A549 (cell line): ENCODE results near the gene OTOP3. TPM values are rescaled to one million over a fixed set of nuclear protein-coding genes. Genes with fewer than 3 reads are reported as not detected.
A peak's percentile ranks its signal among the peaks of the same experiment; 100 is the strongest.

Source experiments
- ATAC-seq, 2 experiments: fragments of 200-7000 bp in 1 of 2; fragments of >200 bp in 1 of 2; cut with Nextera tagmentation in 1 of 2; cut with Tn5 transposase in 1 of 2; 3 replicates each; pipeline versions ENCODE4 v1.8.0 to v1.9.1; 2018 to 2020; ENCODE audit warnings: mild to moderate bottlenecking in 1 of 2, moderate library complexity in 1 of 2
- CTCF ChIA-PET: fragments of 300-600 bp; sonication (Branson Sonifier 250); formaldehyde crosslinking; extraction: SDS; loops from one replicate; lab custom pipeline; 2021; ENCODE audit warnings: antibody characterized with exemption, inconsistent platforms; lab: Yijun Ruan, JAX
- POLR2A ChIA-PET: fragments of 350-600 bp; formaldehyde crosslinking; extraction: SDS; loops from one replicate; lab custom pipeline; 2021; ENCODE audit warnings: antibody characterized with exemption, inconsistent platforms; lab: Yijun Ruan, JAX
- DNase-seq, 2 experiments: peaks; one replicate each; pipeline versions ENCODE4 v3.0.0 to v3.0.0-alpha.2; 2011 to 2016; ENCODE audit warnings: low read depth in 1 of 2, low spot score in 1 of 2
- FAIRE-seq: peaks from 2 replicates; lab custom pipeline; 2011; peaks lifted over from hg19 to GRCh38; lab: Jason Lieb, UNC
- H3K27ac ChIP-seq, 2 experiments: fragments of >200 bp; sonication (Bioruptor Twin); formaldehyde crosslinking; 3 replicates each; pipeline ENCODE4 v1.5.1; 2016 to 2017
- H3K4me1 ChIP-seq: fragments of >200 bp; sonication (Bioruptor Twin); formaldehyde crosslinking; 3 replicates; pipeline ENCODE4 v1.6.1; 2016
- H3K4me2 ChIP-seq: fragments of >200 bp; sonication (Bioruptor Twin); formaldehyde crosslinking; 3 replicates; pipeline ENCODE4 v1.6.1; 2016
- H3K4me3 ChIP-seq: fragments of >200 bp; sonication (Bioruptor Twin); formaldehyde crosslinking; 3 replicates; pipeline ENCODE4 v1.5.1; 2016
- H3K9me3 ChIP-seq: fragments of >200 bp; sonication (Bioruptor Twin); formaldehyde crosslinking; 3 replicates; pipeline ENCODE4 v1.6.1; 2016
- BHLHE40 ChIP-seq: IDR thresholded peaks from 2 replicates; pipeline ENCODE4 v1.6.1; 2012; ENCODE audit warnings: low read depth, low read length, inconsistent platforms
- ELK1 ChIP-seq: fragments of 150-350 bp; IDR thresholded peaks from 2 replicates; pipeline ENCODE4 v1.6.1; 2014; ENCODE audit warnings: low read depth, mild to moderate bottlenecking, low read length
- FOXS1 ChIP-seq: fragments of 250-450 bp; sonication (Bioruptor Pico); IDR thresholded peaks from 2 replicates; pipeline ENCODE4 v1.5.0; 2020; ENCODE audit warnings: mild to moderate bottlenecking, moderate library complexity
- HDAC2 ChIP-seq: fragments of 200-600 bp; sonication (generic); IDR thresholded peaks from 2 replicates; pipeline ENCODE4 v1.6.1; 2016
- HOXA7 ChIP-seq: fragments of 250-450 bp; sonication (Bioruptor Pico); IDR thresholded peaks from 2 replicates; pipeline ENCODE4 v1.5.0; 2020; ENCODE audit warnings: mild to moderate bottlenecking, moderate library complexity
- HOXB13 ChIP-seq: fragments of 250-450 bp; sonication (Bioruptor Pico); IDR thresholded peaks from 2 replicates; pipeline ENCODE4 v1.5.0; 2020; ENCODE audit warnings: low read depth, mild to moderate bottlenecking, moderate library complexity
- JUN ChIP-seq, 2 experiments: fragments of >200 bp; sonication (Bioruptor Twin); formaldehyde crosslinking; IDR thresholded peaks; 2 replicates in 1 of 2; 3 replicates in 1 of 2; pipeline ENCODE4 v1.6.1; 2016 to 2017
- JUNB ChIP-seq: fragments of >200 bp; sonication (Bioruptor Twin); formaldehyde crosslinking; IDR thresholded peaks from 2 replicates; pipeline ENCODE4 v1.6.1; 2016
- MAFK ChIP-seq: fragments of 450-650 bp; IDR thresholded peaks from 2 replicates; pipeline ENCODE4 v1.6.1; 2014; ENCODE audit not compliant: partially characterized antibody
- MAZ ChIP-seq: fragments of 150-350 bp; IDR thresholded peaks from 2 replicates; pipeline ENCODE4 v1.6.1; 2014; ENCODE audit warnings: antibody characterized with exemption, low read depth, low read length, borderline replicate concordance
- NFE2L2 ChIP-seq: fragments of 150-350 bp; conservative IDR thresholded peaks from 2 replicates; pipeline ENCODE4 v1.6.1; 2014; ENCODE audit warnings: low read length
- RCOR1 ChIP-seq: fragments of 150-350 bp; IDR thresholded peaks from 2 replicates; pipeline ENCODE4 v1.6.1; 2014; ENCODE audit warnings: antibody characterized with exemption, low read length, low read depth
- SREBF2 ChIP-seq: fragments of 450-650 bp; IDR thresholded peaks from 2 replicates; pipeline ENCODE4 v1.6.1; 2014; ENCODE audit warnings: mild to moderate bottlenecking, moderate library complexity
- TFCP2L1 ChIP-seq: fragments of 250-450 bp; sonication (Bioruptor Pico); IDR thresholded peaks from 2 replicates; pipeline ENCODE4 v1.5.0; 2021; ENCODE audit warnings: mild to moderate bottlenecking
- USF2 ChIP-seq: fragments of 450-650 bp; IDR thresholded peaks from 2 replicates; pipeline ENCODE4 v1.6.1; 2014; ENCODE audit warnings: antibody characterized with exemption
- ZFP36 ChIP-seq: fragments of 450-650 bp; IDR thresholded peaks from 2 replicates; pipeline ENCODE4 v1.6.1; 2014; ENCODE audit warnings: borderline replicate concordance; ENCODE audit not compliant: partially characterized antibody
- WGBS: methylation state at CpG from one replicate; pipeline ENCODE4 v1.1.6; 2017; ENCODE audit errors: missing lambda C conversion rate; 5-methylcytosine and 5-hydroxymethylcytosine counted together
- polyA minus RNA-seq: library from RNA; depleted of rRNA, polyadenylated mRNA; stranded (reverse); fragments of >200 nt; gene quantifications from 2 replicates; pipeline ENCODE4 v1.2.3, GENCODE V29; 2011; rRNA and poly(A)+ RNA removed
- polyA plus RNA-seq, 4 experiments: library from polyadenylated mRNA; depleted of rRNA in 3 of 4; stranded (reverse); fragments of >200 nt; fragmentation: RNase III in 1 of 4; extraction: RNeasy Plus Mini Kit Qiagen cat#74134 plus additional on column Dnase treatment in 1 of 4; gene quantifications; 2 replicates in 3 of 4; 3 replicates in 1 of 4; pipeline ENCODE4 v1.2.3, GENCODE V29; 2011 to 2017
- TF ChIP-seq, protein P1 (sequence below): IDR thresholded peaks from 2 replicates; pipeline ENCODE4 v1.6.1; 2012; ENCODE audit warnings: low read depth, borderline replicate concordance
- TF ChIP-seq, protein P2 (sequence below): fragments of >200 bp; sonication (Bioruptor Twin); formaldehyde crosslinking; IDR thresholded peaks from 2 replicates; pipeline ENCODE4 v1.6.1; 2016
- TF ChIP-seq, protein P3 (sequence below): IDR thresholded peaks from 2 replicates; pipeline ENCODE4 v1.6.1; 2012

OTOP3 gene, protein sequence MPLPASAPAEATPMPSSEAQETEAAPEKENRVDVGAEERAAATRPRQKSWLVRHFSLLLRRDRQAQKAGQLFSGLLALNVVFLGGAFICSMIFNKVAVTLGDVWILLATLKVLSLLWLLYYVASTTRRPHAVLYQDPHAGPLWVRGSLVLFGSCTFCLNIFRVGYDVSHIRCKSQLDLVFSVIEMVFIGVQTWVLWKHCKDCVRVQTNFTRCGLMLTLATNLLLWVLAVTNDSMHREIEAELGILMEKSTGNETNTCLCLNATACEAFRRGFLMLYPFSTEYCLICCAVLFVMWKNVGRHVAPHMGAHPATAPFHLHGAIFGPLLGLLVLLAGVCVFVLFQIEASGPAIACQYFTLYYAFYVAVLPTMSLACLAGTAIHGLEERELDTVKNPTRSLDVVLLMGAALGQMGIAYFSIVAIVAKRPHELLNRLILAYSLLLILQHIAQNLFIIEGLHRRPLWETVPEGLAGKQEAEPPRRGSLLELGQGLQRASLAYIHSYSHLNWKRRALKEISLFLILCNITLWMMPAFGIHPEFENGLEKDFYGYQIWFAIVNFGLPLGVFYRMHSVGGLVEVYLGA
- not detected in 2 replicates for polyA plus RNA-seq (2011; rRNA removed)
- polyA plus RNA-seq (2012; cell fraction: cytosol; rRNA removed): 0.01 TPM in 1 of 2 replicates, not detected in the other
- polyA plus RNA-seq (2012; cell fraction: nucleus; rRNA removed): 0.01 TPM in 1 of 2 replicates, not detected in the other
- polyA plus RNA-seq (2017; fragmentation: RNase III; extraction: RNeasy Plus Mini Kit Qiagen cat#74134 plus additional on column Dnase treatment): not detected in 3 replicates
- not detected in 2 replicates for polyA minus RNA-seq

DNA sequence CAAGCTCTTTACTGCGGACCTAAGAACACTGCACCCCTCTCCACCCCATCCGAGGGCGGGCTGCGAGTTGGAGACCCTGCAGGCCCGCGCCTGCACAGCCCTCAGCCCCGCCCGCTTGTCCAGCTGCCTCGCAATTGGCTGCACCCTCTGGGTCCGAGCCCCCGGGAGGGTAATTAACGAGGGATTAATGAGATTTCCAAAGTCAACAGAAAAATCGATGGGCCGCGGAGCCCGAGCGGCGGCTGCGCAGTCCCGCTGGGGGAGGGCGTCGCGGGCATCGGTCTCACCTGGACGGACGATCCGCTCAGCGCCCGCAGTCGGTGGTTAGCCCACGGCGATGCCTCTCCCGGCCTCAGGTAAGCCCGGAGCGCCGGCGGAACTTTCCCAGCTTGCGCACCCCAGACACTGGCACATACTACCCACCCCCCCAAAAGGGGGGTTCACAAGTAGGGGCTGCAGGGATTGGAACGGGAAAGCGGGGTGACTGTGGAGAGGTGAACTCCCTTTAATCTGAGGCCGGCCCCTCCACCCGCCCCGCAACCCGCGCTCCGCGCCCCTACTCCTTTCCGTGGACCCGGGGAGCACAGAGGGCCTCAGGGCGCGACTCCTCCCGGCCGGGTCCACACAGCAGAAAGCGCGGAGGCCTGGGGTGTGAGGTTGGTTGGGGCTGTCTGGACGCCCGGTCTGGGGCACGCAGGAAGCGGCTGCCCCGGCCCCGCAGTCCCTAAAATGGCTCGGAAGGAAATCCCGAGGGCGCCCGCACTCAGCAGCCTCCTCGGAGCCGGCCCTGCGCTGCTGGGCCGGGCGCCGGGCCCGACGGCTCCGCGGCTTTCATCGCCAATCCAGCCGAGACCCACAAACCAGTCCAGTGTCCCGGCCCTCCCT is at the start of gene OTOP3:
OTOP3 (plus strand) TSS at position 314 of the 885 bp plus-strand sequence; CDS start at position 338, 24 bp downstream.
- TF ChIP-seq NFE2L2: no peak
- DNase-seq (no peak), ATAC-seq (no peak), FAIRE-seq (no peak)
- Histone ChIP-seq H3K27ac (no peak within 1 kb of the TSS), H3K9me3 (no peaks in the 10 kb centered on the region), H3K4me3 (no peak within 1 kb of the TSS), H3K4me2 (no peak within 1 kb of the TSS), H3K4me1 (peaks cover 7% of the 10 kb centered on the region; the same call in 2 of the 3 replicates)
- POLR2A ChIA-PET: interaction anchor here (1.2 kb wide), 1 partner anchor 9 kb away, joined by 3 read pairs; no protein-coding TSS in a partner anchor
- 76% methylated on average over 69 of the region's 78 CpGs for WGBS
- CTCF ChIA-PET: interaction anchor here (1.5 to 42.3 kb wide), 4 partner anchors 3 to 77 kb away, joined by 4 to 1448 read pairs (median 768); partner anchors contain the start of genes HID1, MRPL58, OTOP2 and OTOP3

DNA sequence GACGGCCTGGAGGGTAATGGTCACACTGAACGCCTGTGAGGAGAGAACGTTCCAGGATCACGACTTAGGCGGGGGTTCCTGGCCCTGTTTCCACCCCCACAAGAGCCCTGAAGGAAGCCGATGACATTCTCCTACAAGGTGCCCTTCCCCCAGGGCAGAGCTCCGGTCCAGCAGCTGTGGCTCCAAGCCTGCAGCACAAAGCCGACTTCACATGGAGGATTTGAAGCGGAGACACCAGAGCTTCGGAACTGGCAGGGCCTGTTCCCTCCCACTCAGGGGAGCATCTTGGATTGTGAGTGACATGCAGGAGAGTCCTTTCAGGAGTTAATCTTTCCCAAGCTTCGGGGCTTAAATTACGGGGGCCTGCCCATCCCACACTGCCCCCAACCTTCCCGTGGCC is 47.2 kb upstream of the OTOP3 start:
- DNase-seq: no peak
- ATAC-seq: no peak
- POLR2A ChIA-PET: interaction anchor here (0.6 to 3.3 kb wide), 2 partner anchors 15 to 583 kb away, joined by 9 to 20 read pairs; partner anchors contain the start of gene FDXR
- FAIRE-seq: no peak
- CTCF ChIA-PET: interaction anchor here (0.8 to 2.4 kb wide), 8 partner anchors 15 to 144 kb away, joined by 3 to 13 read pairs (median 4); no protein-coding TSS in a partner anchor
- H3K9me3 ChIP-seq: no peaks in the 10 kb centered on the region
- 62% methylated on average over 13 of the region's 13 CpGs for WGBS
- no peak overlapping the region for H3K27ac ChIP-seq
- no peak for TF ChIP-seq HDAC2
- TF ChIP-seq, protein P1, sequence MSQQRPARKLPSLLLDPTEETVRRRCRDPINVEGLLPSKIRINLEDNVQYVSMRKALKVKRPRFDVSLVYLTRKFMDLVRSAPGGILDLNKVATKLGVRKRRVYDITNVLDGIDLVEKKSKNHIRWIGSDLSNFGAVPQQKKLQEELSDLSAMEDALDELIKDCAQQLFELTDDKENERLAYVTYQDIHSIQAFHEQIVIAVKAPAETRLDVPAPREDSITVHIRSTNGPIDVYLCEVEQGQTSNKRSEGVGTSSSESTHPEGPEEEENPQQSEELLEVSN: no peak
- TF ChIP-seq HOXA7: no peak
- TF ChIP-seq, protein P2, sequence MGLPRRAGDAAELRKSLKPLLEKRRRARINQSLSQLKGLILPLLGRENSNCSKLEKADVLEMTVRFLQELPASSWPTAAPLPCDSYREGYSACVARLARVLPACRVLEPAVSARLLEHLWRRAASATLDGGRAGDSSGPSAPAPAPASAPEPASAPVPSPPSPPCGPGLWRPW: no peak
- no peak overlapping the region for H3K4me2 ChIP-seq
- peaks cover 4% of the 10 kb centered on the region; the same call in 1 of the 3 replicates for H3K4me1 ChIP-seq
- no peak overlapping the region for H3K4me3 ChIP-seq

- no peak overlapping the region for H3K27ac ChIP-seq
- DNase-seq (no peak), FAIRE-seq (no peak), ATAC-seq (no peak)
- POLR2A ChIA-PET: interaction anchor here (3.3 kb wide), 1 partner anchor 17 kb away, joined by 20 read pairs; the partner anchor contains the start of gene FDXR
- no peak overlapping the region for H3K4me2 ChIP-seq
- 88% methylated on average over 7 of the region's 7 CpGs for WGBS
- CTCF ChIA-PET: interaction anchor here (0.7 to 2.3 kb wide), 13 partner anchors 9 to 72 kb away, joined by 3 to 8 read pairs (median 5); partner anchors contain the start of gene USH1G
- no peak overlapping the region for H3K4me3 ChIP-seq
- H3K4me1 ChIP-seq: peaks cover 4% of the 10 kb centered on the region; the same call in 1 of the 3 replicates
- H3K9me3 ChIP-seq: no peaks in the 10 kb centered on the region
- TF ChIP-seq MAZ (no peak), ZFP36 (peak; percentile 52)
Observed at GRCh38 chr17:74890554-74890953, 45.1 kb upstream of the OTOP3 start.

GRCh38 chr17:74892013-74892841 is 43.5 kb upstream of the OTOP3 start:
- WGBS: 77% methylated on average over 20 of the region's 20 CpGs
- Histone ChIP-seq H3K27ac (no peak overlapping the region), H3K4me3 (no peak overlapping the region), H3K4me2 (no peak overlapping the region), H3K9me3 (no peaks in the 10 kb centered on the region), H3K4me1 (peaks cover 4% of the 10 kb centered on the region; the same call in 1 of the 3 replicates)
- ChIA-PET CTCF (interaction anchor here (1.5 to 2.3 kb wide), 5 partner anchors 17 to 70 kb away, joined by 5 to 7 read pairs (median 6); partner anchors contain the start of gene USH1G), POLR2A (interaction anchor here (0.9 kb wide), 1 partner anchor 19 kb away, joined by 3 read pairs; the partner anchor contains the start of gene FDXR)
- DNase-seq (no peak), ATAC-seq (peak; percentile 28 to 50; a peak in 4 of 6 replicates), FAIRE-seq (no peak)
- TF ChIP-seq FOXS1 (CRISPR knock-in tag): no peak
- TF ChIP-seq JUN (IDR thresholded peaks at IDR 0.05): no peak
- TF ChIP-seq ELK1: no peak
- no peak for TF ChIP-seq TFCP2L1 (CRISPR knock-in tag)
- TF ChIP-seq USF2: no peak
- no peak for TF ChIP-seq BHLHE40
- no peak for TF ChIP-seq ZFP36
- TF ChIP-seq HOXB13 (CRISPR knock-in tag): no peak
- TF ChIP-seq SREBF2: no peak
- no peak for TF ChIP-seq RCOR1
- TF ChIP-seq MAFK: no peak
- TF ChIP-seq, protein P3, sequence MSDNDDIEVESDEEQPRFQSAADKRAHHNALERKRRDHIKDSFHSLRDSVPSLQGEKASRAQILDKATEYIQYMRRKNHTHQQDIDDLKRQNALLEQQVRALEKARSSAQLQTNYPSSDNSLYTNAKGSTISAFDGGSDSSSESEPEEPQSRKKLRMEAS: no peak
- no peak for TF ChIP-seq JUNB
